Measurements from ENCODE around the gene CDKN1C.
"Not testable (repeated sequence)": the region's sequence is repeated elsewhere in the genome, so short reads cannot be mapped to it uniquely, and the experiment has no call there.

CDKN1C gene

GRCh38 chr11:2909133-2909902 is 23.7 kb upstream of the CDKN1C start:
- DNase-seq (ENCODE audit: low read depth), result no peak

GRCh38 chr11:2908130-2908529 is 22.6 kb upstream of the CDKN1C start:
- no peak for DNase-seq (ENCODE audit: low read depth)

- DNase-seq (ENCODE audit: low read depth), result not testable (repeated sequence)
Observed at GRCh38 chr11:2905299-2905698, 19.7 kb upstream of the CDKN1C start.

- DNase-seq (ENCODE audit: low read depth), result no peak
Observed at GRCh38 chr11:2904153-2905052, 18.8 kb upstream of the CDKN1C start.

DNA sequence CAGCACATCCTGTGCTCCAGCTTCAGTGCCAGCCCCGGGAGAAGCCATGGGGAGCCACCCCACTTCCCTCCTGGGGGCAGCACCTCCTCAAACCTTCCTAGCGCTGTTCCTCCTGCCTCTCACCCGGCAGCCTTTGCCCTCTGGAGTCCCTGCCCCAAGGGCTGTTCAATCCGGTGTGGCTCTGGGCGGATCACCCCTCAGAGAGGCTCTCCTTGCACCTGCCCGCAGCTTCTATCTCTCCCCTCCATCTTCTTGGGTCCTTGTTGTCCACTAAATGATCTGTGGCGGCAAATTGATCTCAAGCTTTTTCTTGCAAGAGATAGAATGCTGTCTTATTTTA is 18.1 kb upstream of the CDKN1C start:
- no peak for DNase-seq (ENCODE audit: low read depth)

- no peak for DNase-seq (ENCODE audit: low read depth)
Observed at GRCh38 chr11:2902784-2903671, 17.5 kb upstream of the CDKN1C start.

- DNase-seq (ENCODE audit: low read depth), result peak; percentile 85
Observed at GRCh38 chr11:2901854-2902783, 16.5 kb upstream of the CDKN1C start.

- no peak for DNase-seq (ENCODE audit: low read depth)
Observed at GRCh38 chr11:2901196-2901796, 15.7 kb upstream of the CDKN1C start.

- no peak for DNase-seq (ENCODE audit: low read depth)
Observed at GRCh38 chr11:2899080-2899783, 13.7 kb upstream of the CDKN1C start.

DNA sequence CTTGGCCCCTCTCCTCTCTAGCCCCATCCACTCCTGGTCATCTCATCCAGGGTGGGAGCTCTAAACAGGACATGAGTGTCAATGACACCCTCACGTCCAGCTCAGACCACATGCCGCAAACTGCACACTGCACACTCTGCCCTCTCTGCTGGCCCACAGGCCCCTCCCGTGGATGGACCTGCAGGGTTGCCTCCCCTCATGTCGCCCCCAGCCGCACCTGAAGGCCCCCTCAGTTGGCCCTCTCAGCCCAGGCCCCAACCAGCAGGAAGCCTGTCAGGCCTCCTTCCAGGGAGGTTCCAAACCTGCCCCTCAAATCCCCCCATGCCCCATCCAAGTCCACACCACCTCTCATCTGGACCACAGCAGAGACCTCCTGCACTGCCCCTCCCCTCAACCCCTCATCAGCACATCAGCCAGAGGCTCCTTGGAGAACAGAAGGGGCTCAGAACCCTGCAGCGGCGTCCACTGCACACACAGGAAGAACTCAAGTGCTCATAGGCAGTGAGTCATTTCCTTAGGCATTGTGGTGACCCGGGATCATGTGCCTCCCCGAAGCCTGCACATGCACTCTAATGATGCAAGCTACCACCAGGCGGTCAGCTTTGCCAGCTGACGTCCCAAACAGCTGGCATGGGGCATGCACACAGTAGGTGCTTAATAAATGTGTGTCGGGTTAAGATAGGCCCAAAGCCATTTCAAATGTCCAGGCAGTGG is 12.9 kb upstream of the CDKN1C start:
- DNase-seq (ENCODE audit: low read depth), result peak; percentile 38

DNA sequence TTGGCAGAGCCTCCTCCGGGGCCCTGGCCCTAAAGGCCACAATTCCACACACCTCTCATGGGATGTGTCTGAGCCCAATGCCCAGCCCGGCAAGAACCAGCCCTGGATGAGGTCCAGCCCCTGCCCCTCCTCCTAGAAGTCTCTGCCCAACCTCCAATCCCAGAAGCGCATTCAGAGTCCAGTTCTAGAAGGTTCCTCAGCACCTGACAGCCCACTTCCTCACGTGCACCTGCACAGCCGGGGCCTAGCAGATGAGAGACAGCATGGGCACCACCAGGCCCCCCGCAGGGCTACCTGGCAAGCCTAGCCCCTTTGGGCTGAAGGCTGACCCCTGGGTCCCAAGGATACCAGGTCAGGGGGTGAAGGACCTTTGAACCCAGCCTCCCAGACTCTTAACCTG is 11.5 kb upstream of the CDKN1C start:
- no peak for DNase-seq (ENCODE audit: low read depth)

DNA sequence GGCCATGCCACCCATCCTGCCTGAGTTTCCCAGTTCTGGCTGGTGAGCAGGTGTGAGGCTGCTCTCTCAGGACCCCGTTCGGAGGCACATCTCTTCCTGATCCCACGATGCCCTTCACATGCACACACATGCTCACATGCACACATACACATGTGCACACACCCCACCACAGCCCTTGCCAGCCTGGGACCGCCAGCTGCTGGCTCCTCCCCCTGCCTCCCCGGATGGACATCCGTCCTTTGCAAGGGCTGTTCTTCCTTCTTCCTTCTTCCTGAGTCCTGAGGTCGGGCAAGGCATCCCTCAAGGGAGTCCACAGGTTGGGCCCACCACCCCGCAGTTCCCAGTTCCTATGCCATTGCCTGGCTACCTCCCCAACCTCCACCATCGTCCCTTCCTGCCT is 10.5 kb upstream of the CDKN1C start:
- no peak for DNase-seq (ENCODE audit: low read depth)

DNA sequence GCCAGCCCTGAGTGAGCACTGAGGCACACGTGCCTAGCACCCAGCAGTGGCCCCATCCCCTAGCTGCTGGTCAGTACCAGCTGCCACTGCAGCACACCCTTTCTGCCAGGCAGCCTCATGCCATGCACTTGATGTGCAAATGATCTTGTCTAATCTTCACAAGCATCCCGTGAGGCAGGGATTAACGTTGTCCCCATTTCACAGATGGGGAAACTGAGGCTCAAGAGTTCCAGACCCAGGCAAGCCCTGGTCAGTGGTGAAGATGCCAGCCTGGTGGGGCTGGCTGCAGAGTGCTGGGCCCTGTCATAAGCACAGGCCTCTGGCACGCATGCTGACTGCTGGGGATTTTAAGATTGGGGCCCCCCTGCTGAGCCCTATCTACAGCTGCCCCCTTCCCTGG is 8.4 kb upstream of the CDKN1C start:
- no peak for DNase-seq (ENCODE audit: low read depth)

- peak; percentile 28 for DNase-seq (ENCODE audit: low read depth)
Observed at GRCh38 chr11:2892967-2893528, 7.5 kb upstream of the CDKN1C start.

DNA sequence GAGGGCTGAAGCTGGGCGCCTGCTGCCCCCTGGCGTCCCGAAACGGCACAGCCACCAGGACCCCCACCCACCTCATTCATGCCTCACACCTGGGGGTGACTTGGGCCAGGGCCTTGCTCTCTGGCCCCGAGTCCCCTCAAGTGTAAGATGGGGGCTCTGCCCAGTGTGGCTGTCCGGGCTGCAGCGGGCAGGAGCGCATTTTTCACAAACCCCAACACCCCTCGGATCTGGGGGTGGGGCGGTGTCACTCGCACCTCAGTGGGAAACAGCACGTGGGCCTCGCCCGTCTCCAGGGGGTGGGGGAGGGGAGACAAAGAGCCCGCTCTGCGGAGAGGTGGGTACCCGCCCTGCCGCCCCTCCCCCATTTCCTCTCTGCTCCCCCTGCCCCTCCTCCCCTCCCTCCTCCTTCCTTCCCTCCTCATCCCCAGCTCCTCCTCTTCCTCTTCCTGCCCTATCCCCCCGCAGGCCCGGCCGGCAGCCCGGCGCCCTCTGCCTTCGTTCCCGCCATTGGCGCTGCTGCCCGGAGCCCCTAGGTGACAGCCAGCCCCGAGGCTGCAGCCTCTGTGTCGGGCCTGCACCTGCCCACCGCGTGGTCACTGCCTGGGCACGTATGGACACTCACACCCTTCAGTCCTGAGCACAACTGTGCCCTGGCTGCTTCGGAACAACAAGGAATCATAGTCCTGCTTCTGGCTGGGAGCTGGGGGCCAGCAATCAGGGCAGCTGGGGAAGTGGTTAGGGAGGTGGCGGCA is 6.8 kb upstream of the CDKN1C start:
- peak; percentile 48 for DNase-seq (ENCODE audit: low read depth)

DNA sequence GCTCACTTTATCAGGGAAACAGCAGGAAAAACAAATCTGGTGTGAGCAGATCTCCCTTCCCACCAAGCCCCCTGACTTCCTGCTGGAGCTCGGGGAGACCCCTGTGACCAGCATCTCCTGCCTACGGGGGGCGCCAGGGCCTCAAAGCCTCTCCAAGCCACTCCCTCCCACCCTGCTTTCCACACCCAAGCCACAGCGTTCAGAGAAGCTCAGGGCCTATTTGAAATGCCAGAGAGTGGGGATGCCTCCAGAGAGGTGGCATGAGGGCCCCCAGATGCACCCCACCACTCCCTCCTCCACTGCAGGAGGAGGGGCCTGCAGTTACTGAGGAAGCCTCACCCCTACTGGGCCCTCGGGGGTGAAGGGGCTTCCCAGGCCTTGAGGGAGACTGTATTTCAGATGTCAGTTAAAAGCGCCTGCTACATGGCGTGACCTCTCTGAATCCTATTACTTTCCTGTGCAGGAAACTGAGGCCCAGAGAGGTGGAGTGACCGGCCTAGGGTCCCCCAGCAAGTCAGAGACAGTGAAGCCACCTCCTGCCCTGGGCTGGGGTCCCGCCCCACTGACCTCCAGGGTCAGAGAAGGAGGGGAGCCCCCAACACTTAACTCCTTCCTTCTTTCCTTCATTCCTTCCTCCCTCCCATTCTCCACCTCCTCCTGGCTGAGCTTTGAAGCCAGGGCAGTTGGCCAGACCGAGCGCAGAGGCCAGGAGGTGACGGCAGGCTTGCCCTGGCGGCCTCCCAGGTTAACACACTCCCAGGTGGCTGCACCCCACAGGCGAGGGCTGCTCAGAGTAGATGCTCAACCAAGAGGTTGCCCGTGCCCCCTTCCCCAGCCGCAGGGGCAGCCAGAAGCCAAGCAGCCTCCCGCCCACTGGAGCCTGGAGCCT is 6.0 kb upstream of the CDKN1C start:
- DNase-seq (ENCODE audit: low read depth), result no peak

Measured in activated T-helper 1 cell treated with Interleukin-2 at 50 U/mL for 16 hours (primary cell).